ES-I3 (cell line): ENCODE results near the gene ZNHIT2.

Experiments used
- H3K36me3 ChIP-seq: 2 replicates; pipeline ENCODE4 v1.6.1; 2013; ENCODE audit warnings: mild to moderate bottlenecking, low read length, control low read depth, moderate library complexity; ENCODE audit not compliant: insufficient read depth
- H3K4me1 ChIP-seq: 2 replicates; pipeline ENCODE4 v1.6.1; 2013; ENCODE audit warnings: mild to moderate bottlenecking, control low read depth, low read length; ENCODE audit not compliant: insufficient read depth
- H3K9ac ChIP-seq: 2 replicates; pipeline ENCODE4 v1.6.1; 2013; ENCODE audit warnings: low read depth, mild to moderate bottlenecking, low read length, moderate library complexity
- H3K9me3 ChIP-seq: 2 replicates; pipeline ENCODE4 v1.6.1; 2013; ENCODE audit warnings: mild to moderate bottlenecking, low read length, moderate library complexity; ENCODE audit not compliant: control insufficient read depth, insufficient read depth

The ZNHIT2 gene

DNA sequence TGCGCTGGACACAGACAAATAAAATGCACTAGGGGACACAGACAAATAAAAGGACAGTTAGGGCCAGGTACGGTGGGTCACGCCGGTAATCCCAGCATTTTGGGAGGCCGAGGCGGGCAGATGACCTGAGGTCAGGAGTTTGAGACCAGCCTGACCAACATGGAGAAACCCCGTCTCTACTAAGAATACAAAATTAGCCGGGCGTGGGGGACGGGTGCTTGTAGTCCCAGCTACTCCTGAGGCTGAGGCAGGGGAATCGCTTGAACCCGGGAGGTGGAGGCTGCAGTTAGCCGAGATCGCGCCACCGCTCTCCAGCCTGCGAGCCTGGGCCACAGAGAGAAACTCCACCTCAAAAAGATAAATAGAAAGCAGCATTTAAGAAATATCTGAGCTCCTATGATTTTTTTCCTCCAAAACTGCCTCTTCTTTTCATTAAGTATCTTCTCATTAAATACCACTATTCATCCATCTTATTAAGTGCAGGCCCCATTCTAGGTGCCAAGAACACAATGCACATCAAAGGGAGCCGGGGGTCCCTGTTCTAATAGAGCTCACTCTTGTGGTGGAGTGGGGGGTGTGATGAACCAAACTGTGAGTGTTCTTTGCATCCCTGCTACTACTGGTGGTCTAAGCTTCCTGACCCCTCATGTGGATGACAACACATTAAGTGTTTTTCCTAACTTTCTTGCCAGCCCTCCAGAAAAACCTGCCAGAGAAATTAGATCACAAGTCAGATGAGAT is 766 bp upstream of the ZNHIT2 start:
- Histone ChIP-seq H3K4me1 (peaks cover 5% of the 10 kb centered on the region), H3K36me3 (peaks cover 18% of the 10 kb centered on the region), H3K9me3 (no peaks in the 10 kb centered on the region), H3K9ac (no peak overlapping the region)

- peaks cover 18% of the 10 kb centered on the region for H3K36me3 ChIP-seq
- no peaks in the 10 kb centered on the region for H3K9me3 ChIP-seq
- H3K9ac ChIP-seq: peak overlapping the region; percentile 84
- peaks cover 5% of the 10 kb centered on the region for H3K4me1 ChIP-seq
These were observed 913 bp downstream of the ZNHIT2 start for GRCh38 chr11:65116370-65117205.

DNA sequence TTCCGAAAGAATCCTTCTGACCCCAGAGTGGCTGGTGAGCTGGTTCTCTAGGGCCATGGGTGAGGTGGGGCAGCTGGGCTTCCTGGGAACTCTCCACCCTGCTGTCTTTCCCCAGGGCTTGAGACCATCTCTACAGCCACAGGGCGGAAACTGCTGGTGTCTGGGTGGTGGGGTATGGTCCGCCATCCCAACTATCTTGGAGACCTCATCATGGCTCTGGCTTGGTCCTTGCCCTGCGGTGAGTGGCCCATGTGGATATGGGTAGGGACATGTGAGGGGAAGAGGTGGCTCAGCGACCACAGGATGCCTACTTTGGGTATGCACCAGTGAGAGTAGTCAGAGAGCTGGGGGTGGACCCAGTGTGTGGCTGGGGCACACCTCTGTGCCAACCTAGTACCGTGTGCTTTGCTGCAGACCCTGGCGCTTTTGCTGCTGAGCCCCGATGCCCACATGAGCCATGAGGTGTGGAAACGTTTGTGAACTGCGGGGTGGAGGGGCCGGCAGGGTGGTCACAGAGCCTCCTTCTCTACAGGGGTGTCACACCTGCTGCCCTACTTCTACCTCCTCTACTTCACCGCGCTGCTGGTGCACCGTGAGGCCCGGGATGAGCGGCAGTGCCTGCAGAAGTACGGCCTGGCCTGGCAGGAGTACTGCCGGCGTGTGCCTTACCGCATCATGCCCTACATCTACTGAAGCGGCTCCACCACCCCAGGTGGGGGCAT is 2.0 kb downstream of the ZNHIT2 start:
- Histone ChIP-seq H3K36me3 (peaks cover 11% of the 10 kb centered on the region), H3K9ac (no peak overlapping the region), H3K9me3 (no peaks in the 10 kb centered on the region), H3K4me1 (peaks cover 5% of the 10 kb centered on the region)

- H3K4me1 ChIP-seq: peaks cover 5% of the 10 kb centered on the region
- H3K36me3 ChIP-seq: peaks cover 2% of the 10 kb centered on the region
- no peak overlapping the region for H3K9ac ChIP-seq
- H3K9me3 ChIP-seq: no peaks in the 10 kb centered on the region
These were observed 2.8 kb downstream of the ZNHIT2 start for GRCh38 chr11:65114538-65115171.

GRCh38 chr11:65113839-65114238 is 3.7 kb downstream of the ZNHIT2 start:
- Histone ChIP-seq H3K4me1 (peaks cover 5% of the 10 kb centered on the region), H3K9ac (no peak overlapping the region), H3K9me3 (no peaks in the 10 kb centered on the region), H3K36me3 (no peaks in the 10 kb centered on the region)

DNA sequence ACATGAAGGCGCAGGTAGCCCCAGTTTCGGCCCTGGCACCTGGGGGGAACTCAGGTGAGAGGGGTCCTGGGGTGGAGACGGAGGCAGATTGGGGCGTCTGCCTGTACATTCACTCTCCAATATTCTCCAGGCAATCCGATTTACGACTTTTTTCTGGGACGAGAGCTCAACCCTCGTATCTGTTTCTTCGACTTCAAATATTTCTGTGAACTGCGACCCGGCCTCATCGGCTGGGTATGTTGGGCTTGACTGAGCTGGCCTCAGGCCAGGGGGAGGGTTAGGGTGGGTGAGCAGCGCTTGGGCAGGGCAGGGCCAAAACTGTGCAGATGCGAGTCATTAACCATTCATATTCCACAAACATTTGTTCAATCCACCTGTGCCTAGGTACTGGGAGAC is 4.1 kb downstream of the ZNHIT2 start:
- no peaks in the 10 kb centered on the region for H3K9me3 ChIP-seq
- H3K4me1 ChIP-seq: peaks cover 5% of the 10 kb centered on the region
- H3K36me3 ChIP-seq: no peaks in the 10 kb centered on the region
- peak overlapping the region; percentile 56 for H3K9ac ChIP-seq

DNA sequence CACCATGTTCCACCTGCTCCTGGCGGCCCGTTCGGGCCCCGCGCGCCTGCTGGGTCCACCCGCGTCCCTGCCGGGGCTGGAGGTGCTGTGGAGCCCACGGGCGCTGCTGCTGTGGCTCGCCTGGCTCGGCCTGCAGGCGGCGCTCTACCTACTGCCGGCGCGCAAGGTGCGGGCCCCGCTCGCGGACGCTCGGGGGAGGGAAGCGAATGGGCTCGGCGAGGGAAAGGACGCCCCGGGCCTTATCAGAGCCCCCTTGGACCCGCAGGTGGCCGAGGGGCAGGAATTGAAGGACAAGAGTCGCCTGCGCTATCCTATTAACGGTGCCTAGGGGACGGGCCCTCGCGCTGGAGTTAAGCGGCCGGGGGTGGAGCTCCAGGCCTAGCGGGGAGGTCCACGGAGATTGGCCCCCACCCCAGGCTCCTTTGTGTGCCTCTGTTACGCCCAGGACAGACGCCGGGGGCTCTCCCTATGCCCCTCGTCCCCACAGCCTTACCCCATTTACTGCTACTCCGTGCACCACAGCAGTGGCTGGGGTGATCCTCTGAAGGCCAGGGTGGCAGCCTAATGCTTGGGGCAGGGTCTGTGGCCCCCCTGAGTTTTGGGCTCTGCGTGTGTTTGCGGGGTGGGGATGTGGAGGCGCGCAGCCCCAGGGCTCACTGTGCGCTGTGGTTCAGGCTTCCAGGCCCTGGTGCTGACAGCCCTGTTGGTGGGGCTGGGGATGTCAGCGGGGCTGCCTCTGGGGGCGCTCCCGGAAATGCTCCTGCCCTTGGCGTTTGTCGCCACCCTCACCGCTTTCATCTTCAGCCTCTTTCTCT is 4.7 kb downstream of the ZNHIT2 start:
- Histone ChIP-seq H3K4me1 (peaks cover 5% of the 10 kb centered on the region), H3K9ac (peak overlapping the region; percentile 56), H3K9me3 (no peaks in the 10 kb centered on the region), H3K36me3 (no peaks in the 10 kb centered on the region)

DNA sequence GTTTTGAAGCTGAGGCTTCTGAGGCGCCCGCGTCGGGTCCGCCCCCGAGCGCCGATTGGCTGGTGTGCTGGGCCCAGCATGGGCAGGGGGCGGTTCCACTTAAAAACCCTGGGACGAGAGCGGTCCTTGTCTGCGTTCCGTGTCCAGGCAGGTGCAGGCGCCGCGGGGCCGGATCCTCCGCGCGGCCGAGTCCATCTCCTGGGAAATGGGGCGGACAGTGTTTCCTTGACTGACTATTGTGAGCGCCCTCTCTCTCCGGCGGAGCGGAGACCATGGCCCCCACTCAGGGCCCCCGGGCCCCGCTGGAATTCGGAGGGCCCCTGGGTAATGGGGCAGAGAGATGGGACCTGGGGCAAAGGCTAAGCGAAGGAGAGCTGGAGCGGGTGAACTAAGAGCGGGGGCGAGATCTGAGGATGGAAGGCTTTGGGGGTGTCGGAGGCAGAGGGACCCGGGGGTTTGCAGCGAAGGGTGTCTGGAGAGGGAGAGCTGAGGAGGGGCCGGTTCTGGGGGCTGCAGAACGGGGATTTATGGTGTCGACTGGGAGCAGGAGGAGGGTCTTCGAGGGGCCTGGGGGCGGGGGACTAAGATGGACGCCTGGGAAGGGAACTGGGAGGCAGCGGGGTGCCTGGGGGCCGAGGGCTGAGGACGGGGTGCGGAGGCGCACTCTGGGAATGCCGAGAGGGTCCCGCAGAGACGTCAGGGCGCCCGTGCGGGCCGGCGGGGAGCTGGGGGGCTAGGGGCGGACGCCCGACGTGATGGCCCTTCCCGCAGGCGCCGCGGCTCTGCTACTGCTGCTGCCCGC is 5.6 kb downstream of the ZNHIT2 start, which contains the start of gene TM7SF2:
TSS of gene TM7SF2 (plus strand) at position 129 of the 802 bp plus-strand sequence. CDS start at position 273, 144 bp downstream.
- peak within 1 kb of the TSS; percentile 56 for H3K9ac ChIP-seq
- H3K4me1 ChIP-seq: peaks cover 5% of the 10 kb centered on the region
- H3K9me3 ChIP-seq: no peaks in the 10 kb centered on the region
- H3K36me3 ChIP-seq: no peaks in the 10 kb centered on the region

- Histone ChIP-seq H3K36me3 (no peaks in the 10 kb centered on the region), H3K4me1 (peaks cover 5% of the 10 kb centered on the region), H3K9ac (no peak overlapping the region), H3K9me3 (no peaks in the 10 kb centered on the region)
These were observed 6.2 kb downstream of the ZNHIT2 start for GRCh38 chr11:65111159-65111743.

DNA sequence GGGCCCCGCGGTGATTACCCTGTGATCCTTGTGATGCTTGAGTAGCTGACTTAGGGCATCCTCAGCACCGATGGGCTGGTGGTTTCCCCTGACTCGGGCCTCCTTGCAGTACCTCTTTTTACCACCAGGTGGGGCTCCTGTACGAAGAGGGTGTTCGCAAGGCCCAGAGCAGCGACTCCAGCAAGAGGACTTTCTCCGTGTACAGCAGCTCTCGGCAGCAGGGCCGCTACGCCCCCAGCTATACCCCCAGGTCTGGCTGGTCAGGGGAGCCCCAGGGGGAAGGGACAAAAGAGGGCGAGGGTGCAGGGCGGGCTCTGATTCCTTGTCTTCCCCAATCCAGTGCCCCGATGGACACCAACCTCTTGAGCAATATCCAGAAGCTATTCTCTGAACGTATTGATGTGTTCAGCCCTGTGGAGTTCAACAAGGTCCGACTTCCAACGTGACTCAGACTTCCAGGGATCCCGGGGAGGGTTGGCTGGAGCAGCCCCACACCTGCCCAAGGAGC is 7.1 kb downstream of the ZNHIT2 start:
- Histone ChIP-seq H3K36me3 (no peaks in the 10 kb centered on the region), H3K9me3 (no peaks in the 10 kb centered on the region), H3K9ac (no peak overlapping the region), H3K4me1 (peaks cover 5% of the 10 kb centered on the region)

GRCh38 chr11:65109231-65110198 is 8.0 kb downstream of the ZNHIT2 start:
- no peak overlapping the region for H3K9ac ChIP-seq

More at GRCh38 chr11:65109231-65110198, 8.0 kb downstream of the ZNHIT2 start:
- Histone ChIP-seq H3K9me3 (no peaks in the 10 kb centered on the region), H3K4me1 (peaks cover 5% of the 10 kb centered on the region), H3K36me3 (no peaks in the 10 kb centered on the region)
